DND-41 (cell line): ENCODE results near the gene PHLDA1.

Experiments
- ATAC-seq: fragments of 200-7000 bp; cut with Tn5 transposase; 3 replicates; pipeline ENCODE4 v1.9.1; 2021; ENCODE audit warnings: low read depth; ENCODE audit not compliant: insufficient read depth
- DNase-seq: peaks from one replicate; pipeline ENCODE4 v3.0.0-alpha.2; 2020
- H2AFZ ChIP-seq: 2 replicates; pipeline ENCODE4 v1.6.0; 2012; ENCODE audit warnings: low read depth, low read length
- H3K27ac ChIP-seq: 2 replicates; pipeline ENCODE4 v1.5.1; 2012; ENCODE audit warnings: low read length, inconsistent platforms
- H3K27me3 ChIP-seq: fragments of 200-600 bp; sonication (generic); 2 replicates; pipeline ENCODE4 v1.6.0; 2012; ENCODE audit warnings: low read length, mild to moderate bottlenecking, inconsistent platforms; ENCODE audit not compliant: insufficient read depth, poor library complexity
- H3K36me3 ChIP-seq: 2 replicates; pipeline ENCODE4 v1.5.1; 2012; ENCODE audit warnings: low read length, inconsistent platforms; ENCODE audit not compliant: insufficient read depth
- H3K4me1 ChIP-seq: 2 replicates; pipeline ENCODE4 v1.5.1; 2012; ENCODE audit warnings: mild to moderate bottlenecking, low read length; ENCODE audit not compliant: insufficient read depth
- H3K4me2 ChIP-seq: 2 replicates; pipeline ENCODE4 v1.6.0; 2012; ENCODE audit warnings: mild to moderate bottlenecking, moderate library complexity, low read length, inconsistent platforms; ENCODE audit not compliant: insufficient read depth
- H3K4me3 ChIP-seq, 2 experiments: fragments of 200-600 bp in 1 of 2; shearing (Covaris generic) in 1 of 2; 2 replicates each; pipeline ENCODE4 v1.5.1; 2012 to 2016; ENCODE audit warnings: inconsistent platforms in 2 of 2, low read length in 2 of 2, mild to moderate bottlenecking in 2 of 2, low read depth in 1 of 2, moderate library complexity in 1 of 2
- H3K79me2 ChIP-seq: 2 replicates; pipeline ENCODE4 v1.6.0; 2012; ENCODE audit warnings: low read length, inconsistent platforms; ENCODE audit not compliant: insufficient read depth
- H3K9ac ChIP-seq: 2 replicates; pipeline ENCODE4 v1.6.0; 2012; ENCODE audit warnings: low read depth, mild to moderate bottlenecking, inconsistent platforms, low read length, moderate library complexity
- H3K9me3 ChIP-seq: 2 replicates; pipeline ENCODE4 v1.5.1; 2012; ENCODE audit warnings: low read length, moderate library complexity, mild to moderate bottlenecking, inconsistent platforms; ENCODE audit not compliant: insufficient read depth, severe bottlenecking
- H4K20me1 ChIP-seq: 2 replicates; pipeline ENCODE4 v1.6.0; 2012; ENCODE audit warnings: low read length; ENCODE audit not compliant: insufficient read depth
- EZH2 ChIP-seq: IDR thresholded peaks from 3 replicates; pipeline ENCODE4 v1.6.1; 2012; ENCODE audit warnings: borderline replicate concordance, low read depth, mild to moderate bottlenecking, moderate library complexity, low read length, inconsistent platforms; ENCODE audit not compliant: severe bottlenecking
- TF ChIP-seq, protein P1 (sequence below): IDR thresholded peaks from 2 replicates; pipeline ENCODE4 v1.5.1; 2012; ENCODE audit warnings: borderline replicate concordance, low read length, moderate library complexity, mild to moderate bottlenecking; ENCODE audit not compliant: poor library complexity, severe bottlenecking; ENCODE audit errors: extremely low read depth

Gene PHLDA1

DNA sequence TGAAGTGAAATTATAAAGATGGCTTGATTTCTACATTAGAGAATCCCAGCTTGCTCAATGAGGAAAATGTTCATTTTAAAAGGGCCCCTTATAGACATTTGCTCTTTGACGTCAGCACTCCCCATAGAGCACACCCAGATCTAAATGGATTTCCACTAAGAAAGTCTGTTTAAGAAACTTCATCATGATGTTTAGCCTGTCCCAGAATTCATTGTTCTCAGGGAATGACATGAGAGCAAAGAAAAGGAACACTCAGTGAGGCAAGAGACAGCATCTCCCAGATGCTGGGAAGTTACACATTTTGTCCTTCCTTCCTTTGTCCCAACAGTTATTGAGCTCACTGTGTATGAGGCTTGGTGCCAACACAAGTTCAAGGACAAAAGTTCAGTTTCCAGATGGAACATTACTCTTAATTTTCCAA is 4.9 kb downstream of the PHLDA1 start:
- Histone ChIP-seq H3K4me3 (no peak overlapping the region), H3K79me2 (peaks cover 8% of the 10 kb centered on the region; the same call in 1 of the 2 replicates), H3K4me1 (peaks cover 29% of the 10 kb centered on the region), H3K27ac (no peak overlapping the region), H4K20me1 (no peaks in the 10 kb centered on the region), H2AFZ (no peak overlapping the region), H3K27me3 (no peaks in the 10 kb centered on the region), H3K4me2 (no peak overlapping the region), H3K9ac (no peak overlapping the region), H3K36me3 (no peaks in the 10 kb centered on the region; the same call in 1 of the 2 replicates), H3K9me3 (no peaks in the 10 kb centered on the region)
- DNase-seq (no peak), ATAC-seq (no peak)
- no peak for TF ChIP-seq EZH2
- TF ChIP-seq, protein P1, sequence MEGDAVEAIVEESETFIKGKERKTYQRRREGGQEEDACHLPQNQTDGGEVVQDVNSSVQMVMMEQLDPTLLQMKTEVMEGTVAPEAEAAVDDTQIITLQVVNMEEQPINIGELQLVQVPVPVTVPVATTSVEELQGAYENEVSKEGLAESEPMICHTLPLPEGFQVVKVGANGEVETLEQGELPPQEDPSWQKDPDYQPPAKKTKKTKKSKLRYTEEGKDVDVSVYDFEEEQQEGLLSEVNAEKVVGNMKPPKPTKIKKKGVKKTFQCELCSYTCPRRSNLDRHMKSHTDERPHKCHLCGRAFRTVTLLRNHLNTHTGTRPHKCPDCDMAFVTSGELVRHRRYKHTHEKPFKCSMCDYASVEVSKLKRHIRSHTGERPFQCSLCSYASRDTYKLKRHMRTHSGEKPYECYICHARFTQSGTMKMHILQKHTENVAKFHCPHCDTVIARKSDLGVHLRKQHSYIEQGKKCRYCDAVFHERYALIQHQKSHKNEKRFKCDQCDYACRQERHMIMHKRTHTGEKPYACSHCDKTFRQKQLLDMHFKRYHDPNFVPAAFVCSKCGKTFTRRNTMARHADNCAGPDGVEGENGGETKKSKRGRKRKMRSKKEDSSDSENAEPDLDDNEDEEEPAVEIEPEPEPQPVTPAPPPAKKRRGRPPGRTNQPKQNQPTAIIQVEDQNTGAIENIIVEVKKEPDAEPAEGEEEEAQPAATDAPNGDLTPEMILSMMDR: no peak

DNA sequence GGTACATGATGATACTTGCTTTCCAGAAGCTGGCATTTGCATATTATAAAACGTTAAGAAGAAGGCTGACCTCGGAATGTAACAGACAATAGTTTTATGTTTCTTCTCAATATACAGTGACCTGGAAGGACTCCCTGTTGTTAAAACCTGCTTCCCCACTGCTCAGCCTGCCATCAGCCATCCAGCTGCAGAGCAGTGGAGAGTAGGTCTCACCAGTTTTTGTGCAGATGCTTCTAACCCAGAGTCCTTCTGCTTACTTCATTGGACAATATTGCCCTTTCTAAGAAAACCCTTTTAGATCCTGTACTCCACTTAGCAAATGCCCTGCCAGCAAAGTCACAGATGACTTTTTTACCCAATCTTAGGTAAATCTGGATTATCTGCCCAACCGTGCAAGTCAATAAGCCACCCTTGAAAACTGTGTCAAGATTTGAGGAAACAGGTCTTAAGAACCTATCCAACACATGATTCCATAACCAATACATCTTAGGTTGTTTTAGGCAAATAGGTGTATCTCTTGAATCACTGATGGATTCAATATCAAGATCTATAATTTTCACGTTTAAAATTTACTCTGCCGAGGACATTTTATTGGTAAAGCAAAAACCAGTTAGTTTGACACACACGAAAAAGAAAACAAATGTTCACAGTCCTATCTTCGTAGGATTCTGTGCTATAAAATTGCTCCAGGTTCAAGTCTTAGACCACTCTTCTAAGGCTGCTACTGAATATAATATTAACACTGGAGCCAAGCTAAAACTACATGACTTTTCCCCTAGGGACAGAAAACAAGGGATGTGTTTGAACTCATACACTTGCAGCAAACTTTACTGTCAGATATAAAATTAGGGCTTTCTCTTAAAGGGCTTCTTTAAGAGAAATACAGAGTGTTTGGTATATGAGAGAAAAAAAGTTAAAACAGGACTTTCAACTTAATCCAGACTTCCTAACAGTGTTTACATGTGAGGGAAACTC is 5.7 kb downstream of the PHLDA1 start:
- no peaks in the 10 kb centered on the region for H3K27me3 ChIP-seq
- no peaks in the 10 kb centered on the region for H3K9me3 ChIP-seq
- H3K4me3 ChIP-seq: no peak overlapping the region
- DNase-seq (no peak), ATAC-seq (no peak)
- no peak overlapping the region for H3K4me2 ChIP-seq
- H3K27ac ChIP-seq: no peak overlapping the region
- no peak overlapping the region for H2AFZ ChIP-seq
- no peaks in the 10 kb centered on the region; the same call in 1 of the 2 replicates for H3K36me3 ChIP-seq
- TF ChIP-seq, protein P1: no peak
- TF ChIP-seq EZH2: no peak
- no peaks in the 10 kb centered on the region for H4K20me1 ChIP-seq
- peaks cover 7% of the 10 kb centered on the region; the same call in 1 of the 2 replicates for H3K79me2 ChIP-seq
- H3K4me1 ChIP-seq: peaks cover 33% of the 10 kb centered on the region
- H3K9ac ChIP-seq: no peak overlapping the region

GRCh38 chr12:76024942-76025600 is 6.5 kb downstream of the PHLDA1 start:
- no peaks in the 10 kb centered on the region for H3K36me3 ChIP-seq
- no peak for ATAC-seq
- no peak overlapping the region for H3K4me3 ChIP-seq
- no peak for DNase-seq
- H2AFZ ChIP-seq: no peak overlapping the region
- TF ChIP-seq, protein P1: no peak
- no peak for TF ChIP-seq EZH2
- H3K27me3 ChIP-seq: no peaks in the 10 kb centered on the region
- H3K4me1 ChIP-seq: peaks cover 33% of the 10 kb centered on the region
- H3K4me2 ChIP-seq: no peak overlapping the region
- no peak overlapping the region for H3K27ac ChIP-seq
- H4K20me1 ChIP-seq: no peaks in the 10 kb centered on the region
- H3K79me2 ChIP-seq: 0 out of 2 replicates have a peak, but pooled peaks cover 2% of the 10 kb centered on the region
- H3K9me3 ChIP-seq: no peaks in the 10 kb centered on the region
- no peak overlapping the region for H3K9ac ChIP-seq
